ENCODE measurements around the gene BLTP2.
A peak's percentile ranks its signal among the peaks of the same experiment; 100 is the strongest.
"Not testable (repeated sequence)": the region's sequence is repeated elsewhere in the genome, so short reads cannot be mapped to it uniquely, and the experiment has no call there.

The BLTP2 gene

DNA sequence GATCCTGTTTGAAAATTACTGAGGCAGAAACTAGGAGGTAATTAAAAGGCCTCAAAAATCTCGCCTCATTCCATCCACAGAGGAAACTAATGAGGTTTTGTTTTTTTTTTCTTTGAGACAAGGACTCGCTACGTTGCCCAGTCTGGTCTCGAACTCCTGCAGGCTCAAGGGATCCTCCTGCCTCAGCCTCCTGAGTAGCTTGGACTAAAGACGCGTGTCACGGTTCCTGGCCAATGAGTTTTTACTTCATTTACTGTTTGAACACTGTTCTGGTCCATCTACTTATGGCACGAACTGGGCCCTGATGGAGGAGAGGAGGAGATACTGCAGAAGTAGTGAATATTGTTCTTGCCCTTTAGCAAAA, 600 bp upstream of the BLTP2 start:
- DNase-seq = no peak

- no peak for DNase-seq
Measured at GRCh38 chr17:28643983-28644786, 773 bp downstream of the BLTP2 start.

DNA sequence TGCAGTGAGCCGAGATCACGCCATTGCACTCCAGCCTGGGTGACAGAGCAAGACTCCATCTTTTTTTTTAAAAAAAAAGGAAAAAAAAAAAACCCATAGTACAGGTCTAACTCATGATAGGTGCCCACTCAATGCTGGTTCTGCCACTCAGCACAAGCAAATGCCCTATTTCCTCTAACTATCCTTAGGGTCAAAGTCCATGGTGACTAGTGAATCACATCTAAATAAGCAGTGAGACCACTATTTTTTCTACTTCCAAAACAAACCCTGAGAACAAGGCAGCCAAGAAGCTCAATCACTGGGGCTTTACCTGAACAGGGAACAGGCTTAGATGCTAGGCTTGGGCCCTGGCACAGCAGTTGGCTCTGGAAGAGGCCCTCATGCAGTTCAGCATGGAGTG, 3.4 kb downstream of the BLTP2 start:
- no peak for DNase-seq

- no peak for DNase-seq
Measured at GRCh38 chr17:28635506-28635905, 9.5 kb downstream of the BLTP2 start.

DNA sequence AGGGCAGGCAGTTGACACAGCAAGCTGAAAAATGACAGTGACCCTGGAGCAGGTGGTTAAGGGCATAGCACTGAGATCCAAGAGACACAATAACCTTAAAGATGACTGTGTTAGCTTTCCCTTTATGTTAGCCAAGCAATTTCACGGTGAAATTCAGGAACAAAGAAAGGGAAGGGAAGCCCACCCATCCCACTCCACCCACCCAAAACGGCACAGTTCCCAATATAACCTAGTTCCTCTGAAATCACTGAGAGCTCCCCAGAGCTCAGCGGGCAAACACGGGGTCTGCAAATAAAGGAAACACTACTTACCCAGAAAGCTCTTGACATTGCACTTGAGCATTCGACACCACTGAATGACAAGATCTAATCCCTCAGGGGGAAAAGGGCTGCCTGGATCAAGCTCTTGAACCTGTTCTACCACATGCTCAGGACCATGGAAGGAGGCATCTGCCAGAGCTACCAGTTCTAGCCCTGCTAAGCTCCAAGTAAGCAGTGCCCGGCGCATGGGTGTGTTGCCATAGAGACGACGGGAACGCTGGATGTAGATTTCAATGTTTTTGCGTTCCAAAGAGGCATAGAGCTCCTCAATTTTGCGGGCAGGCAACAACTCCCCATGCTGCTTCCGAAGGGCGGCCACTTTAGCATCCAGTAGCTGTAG, 10.6 kb downstream of the BLTP2 start:
- DNase-seq = no peak

DNA sequence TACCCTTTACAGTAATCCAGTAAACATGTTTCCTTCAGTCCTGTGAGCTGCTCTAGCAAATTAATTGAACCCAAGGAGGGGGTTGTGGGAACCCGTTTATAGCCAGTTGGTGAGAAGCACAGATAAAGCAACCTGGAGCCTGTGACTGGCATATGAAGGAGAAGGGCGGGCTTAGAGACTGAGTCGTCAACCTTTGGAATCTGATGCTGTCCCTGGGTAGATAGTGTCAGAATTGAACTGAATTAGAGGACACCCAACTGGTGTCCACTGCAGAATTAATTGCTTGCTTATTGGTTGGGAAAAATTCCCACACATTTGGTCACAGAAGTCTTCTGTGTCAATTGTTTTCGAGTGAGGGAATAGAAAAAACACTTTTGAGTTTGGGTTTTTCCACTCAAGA, 18.1 kb downstream of the BLTP2 start:
- DNase-seq = no peak

DNA sequence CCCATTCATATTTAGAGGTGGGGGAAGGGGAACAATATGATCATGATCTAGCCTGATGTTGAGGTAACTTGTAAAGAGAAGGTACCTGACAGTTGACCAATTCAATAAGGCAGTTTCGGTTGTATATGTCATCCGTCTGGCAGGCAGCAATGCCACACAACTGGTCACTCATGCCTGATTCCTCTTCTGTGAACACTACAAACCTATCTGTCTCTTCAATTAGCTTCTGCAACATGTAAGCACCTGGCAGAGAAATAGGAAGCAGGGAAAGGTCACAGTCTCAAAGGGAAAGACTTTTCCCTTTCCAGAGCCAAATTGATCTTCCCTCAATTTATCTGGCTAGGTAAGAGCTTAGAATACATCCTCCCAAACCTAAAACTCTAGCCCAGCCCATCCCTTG, 20.8 kb downstream of the BLTP2 start:
- no peak for DNase-seq

DNA sequence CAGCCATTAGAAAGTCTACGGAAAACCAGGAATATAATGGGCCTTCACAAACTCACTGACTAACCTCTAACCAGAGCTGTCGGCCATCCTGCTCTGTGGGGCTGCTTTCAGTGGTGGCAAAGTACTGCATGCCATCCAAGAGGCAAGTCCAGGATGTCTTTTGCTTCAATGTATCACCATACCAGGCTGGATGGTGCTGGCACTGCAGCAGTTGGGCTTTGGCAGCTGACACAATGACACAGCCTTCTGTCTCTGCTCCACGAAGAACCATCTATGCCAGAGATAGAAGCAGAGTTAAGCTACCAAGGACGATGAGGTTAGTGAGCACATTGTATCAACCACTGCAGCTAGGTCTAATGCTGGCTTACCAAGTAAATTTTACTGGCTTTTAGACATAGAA, 21.3 kb downstream of the BLTP2 start:
- DNase-seq = no peak

- DNase-seq = no peak
Measured at GRCh38 chr17:28622186-28622585, 22.8 kb downstream of the BLTP2 start.

DNA sequence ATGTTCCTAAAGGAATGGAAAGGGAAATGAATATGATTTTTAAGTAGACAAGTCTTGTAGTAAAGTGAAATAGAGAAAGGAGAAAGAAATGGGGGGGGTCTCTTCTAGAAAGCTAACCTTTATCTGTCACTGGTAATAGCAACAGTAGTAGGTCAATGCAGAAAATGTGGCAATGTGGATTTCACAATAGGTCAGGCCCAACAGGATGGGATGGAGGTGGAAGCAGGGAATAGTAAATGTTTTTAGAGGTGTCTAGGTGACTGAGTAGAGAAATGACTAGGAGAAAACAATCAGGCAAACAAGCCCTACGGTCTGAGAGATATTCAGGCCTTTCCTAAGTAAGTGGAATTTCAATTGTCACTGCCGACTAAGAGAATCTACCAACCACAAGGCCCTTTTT, 24.9 kb downstream of the BLTP2 start:
- no peak for DNase-seq

GRCh38 chr17:28618464-28618863, 26.5 kb downstream of the BLTP2 start:
- no peak for DNase-seq

DNA sequence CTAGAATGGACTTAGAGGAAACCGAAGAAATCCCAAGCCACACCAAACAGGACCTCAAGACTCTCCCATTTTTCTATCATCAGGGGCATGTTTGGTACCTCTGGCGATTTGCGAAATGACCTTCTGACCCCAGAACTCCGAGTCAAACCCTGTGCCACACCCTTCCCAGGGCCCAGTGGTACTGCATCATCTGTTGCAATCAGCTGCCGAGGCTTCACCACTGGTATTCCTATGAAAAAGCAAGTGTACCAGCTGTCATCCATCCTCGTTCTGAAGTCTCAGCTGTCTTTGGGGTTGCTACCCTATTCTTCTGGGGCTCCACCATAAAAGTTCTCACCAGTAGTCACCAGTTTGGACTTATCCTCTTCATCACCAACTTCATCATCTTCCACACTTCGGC, 28.7 kb downstream of the BLTP2 start:
- DNase-seq = no peak

GRCh38 chr17:28615260-28615940, 29.6 kb downstream of the BLTP2 start:
- no peak for DNase-seq

- DNase-seq = no peak
Measured at GRCh38 chr17:28613931-28614381, 31.0 kb downstream of the BLTP2 start, which contains the start of gene RSKR. RSKR (minus strand) TSS chr17:28614185; CDS start chr17:28614161, 24 bp downstream.

GRCh38 chr17:28612936-28613872, 31.8 kb downstream of the BLTP2 start:
- no peak for DNase-seq

- no peak for DNase-seq
Measured at GRCh38 chr17:28612531-28612930, 32.4 kb downstream of the BLTP2 start.

- no peak for DNase-seq
Measured at GRCh38 chr17:28610376-28610775, 34.6 kb downstream of the BLTP2 start.

DNA sequence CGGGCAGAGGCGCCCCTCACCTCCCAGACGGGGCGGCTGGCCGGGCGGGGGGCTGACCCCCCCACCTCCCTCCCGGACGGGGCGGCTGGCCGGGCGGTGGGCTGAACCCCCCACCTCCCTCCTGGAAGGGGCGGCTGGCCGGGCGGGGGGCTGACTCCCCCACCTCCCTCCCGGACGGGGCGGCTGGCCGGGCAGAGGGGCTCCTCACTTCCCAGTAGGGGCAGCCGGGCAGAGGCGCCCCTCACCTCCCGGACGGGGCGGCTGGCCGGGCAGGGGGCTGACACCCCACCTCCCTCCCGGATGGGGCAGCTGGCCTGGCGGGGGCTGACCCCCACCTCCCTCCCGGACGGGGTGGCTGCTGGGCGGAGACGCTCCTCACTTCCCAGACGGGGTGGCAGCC, 40.9 kb downstream of the BLTP2 start:
- not testable (repeated sequence) for DNase-seq

GRCh38 chr17:28599311-28600184, 45.4 kb downstream of the BLTP2 start:
- DNase-seq = peak; percentile 40

GRCh38 chr17:28598799-28599310, 46.1 kb downstream of the BLTP2 start, which contains the start of gene SPAG5:
SPAG5 (minus strand) TSS chr17:28599025; CDS start chr17:28598946, 79 bp downstream.
- DNase-seq = peak; percentile 87

GRCh38 chr17:28598389-28598788, 46.6 kb downstream of the BLTP2 start:
- no peak for DNase-seq

Measured in NCI-H2107 (cell line).